H1 (cell line): ENCODE results near the gene LOC128125822. TPM values are rescaled to one million over a fixed set of nuclear protein-coding genes. Genes with fewer than 3 reads are reported as not detected.

Source experiments
- polyA plus RNA-seq, 7 experiments: library from polyadenylated mRNA; depleted of rRNA in 3 of 7; stranded (reverse) in 5 of 7; unstranded in 2 of 7; fragments of >200 nt in 5 of 7; fragments of 200-250 nt in 2 of 7; gene quantifications; 1 replicate in 5 of 7; 2 replicates in 1 of 7; 4 replicates in 1 of 7; pipeline versions ENCODE4 v1.2.1 to v1.2.3, GENCODE V29; 2011 to 2013; ENCODE audit warnings: missing spikeins in 2 of 7, mixed read lengths in 2 of 7
- small RNA-seq: library from polyadenylated mRNA; stranded (forward); fragments of <200 nt; extraction: miRNeasy Mini kit (QIAGEN cat#:217004); gene quantifications from one replicate; pipeline ENCODE3, GENCODE V24; 2013; ENCODE audit not compliant: insufficient read depth
- total RNA-seq: library from RNA; stranded (reverse); fragmentation: NEBNext Ultra II Directional; extraction: Animal tissue kit (Norgen Biotek cat#: 25700); gene quantifications from 2 replicates; pipeline ENCODE4 v1.2.1, GENCODE V29; 2021

LOC128125822 gene

Small RNA genes lying within 50 kb of the gene (small RNA-seq; reads per million reads assigned to genes)
- not detected for gene AL513043.1

Other genes starting within 250 kb of the LOC128125822 start
- 75.6 and 76.3 TPM in 2 replicates for gene PTP4A1, start within 50 bp of the LOC128125822 start, total RNA-seq
- 8.1 and 21.1 TPM in 2 replicates for gene PTP4A1, start within 50 bp of the LOC128125822 start, polyA plus RNA-seq (2011; rRNA removed)
- 69.3 and 70.9 TPM in 2 replicates for gene PHF3, start 63.3 kb downstream of the LOC128125822 start, total RNA-seq
- gene PHF3, start 63.3 kb downstream of the LOC128125822 start, polyA plus RNA-seq (2011; rRNA removed), result 6.5 and 10.1 TPM in 2 replicates